ENCODE measurements around the gene CSGALNACT2.

DNA sequence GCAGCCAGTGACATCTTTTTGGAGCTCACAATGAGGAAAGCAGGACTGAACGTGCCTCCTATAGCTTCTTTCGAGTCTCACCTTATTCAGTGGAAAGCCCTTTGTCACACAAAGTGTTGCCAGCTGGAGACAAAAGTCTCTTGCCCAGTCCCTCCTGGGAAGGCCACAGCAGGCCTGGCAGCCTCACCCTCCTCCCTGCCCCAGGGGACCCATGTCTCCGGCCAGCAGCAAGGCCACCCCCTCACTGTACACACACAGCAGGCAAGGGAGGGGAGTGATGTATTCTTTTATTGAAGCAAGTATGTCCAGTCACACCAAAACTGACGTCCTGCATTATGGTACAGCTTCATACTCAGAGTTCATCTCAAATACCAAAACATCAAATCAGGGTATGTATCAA, 56.0 kb downstream of the CSGALNACT2 start:
- TF ChIP-seq, protein P1, sequence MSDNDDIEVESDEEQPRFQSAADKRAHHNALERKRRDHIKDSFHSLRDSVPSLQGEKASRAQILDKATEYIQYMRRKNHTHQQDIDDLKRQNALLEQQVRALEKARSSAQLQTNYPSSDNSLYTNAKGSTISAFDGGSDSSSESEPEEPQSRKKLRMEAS (CRISPR knock-in tag; IDR thresholded peaks at IDR 0.05), result no peak
- no peak for TF ChIP-seq CTCF (IDR thresholded peaks at IDR 0.05)
- TF ChIP-seq USF1 (CRISPR knock-in tag; IDR thresholded peaks at IDR 0.05), result no peak
- TF ChIP-seq GABPB1 (CRISPR knock-in tag; IDR thresholded peaks at IDR 0.05), result no peak
- TF ChIP-seq USF2 (CRISPR knock-in tag; IDR thresholded peaks at IDR 0.05), result no peak
- TF ChIP-seq FOXJ3 (CRISPR knock-in tag; IDR thresholded peaks at IDR 0.05; ENCODE audit: borderline replicate concordance), result no peak
- TF ChIP-seq, protein P2, sequence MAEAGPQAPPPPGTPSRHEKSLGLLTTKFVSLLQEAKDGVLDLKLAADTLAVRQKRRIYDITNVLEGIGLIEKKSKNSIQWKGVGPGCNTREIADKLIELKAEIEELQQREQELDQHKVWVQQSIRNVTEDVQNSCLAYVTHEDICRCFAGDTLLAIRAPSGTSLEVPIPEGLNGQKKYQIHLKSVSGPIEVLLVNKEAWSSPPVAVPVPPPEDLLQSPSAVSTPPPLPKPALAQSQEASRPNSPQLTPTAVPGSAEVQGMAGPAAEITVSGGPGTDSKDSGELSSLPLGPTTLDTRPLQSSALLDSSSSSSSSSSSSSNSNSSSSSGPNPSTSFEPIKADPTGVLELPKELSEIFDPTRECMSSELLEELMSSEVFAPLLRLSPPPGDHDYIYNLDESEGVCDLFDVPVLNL (CRISPR knock-in tag; IDR thresholded peaks at IDR 0.05; ENCODE audit: borderline replicate concordance, low read depth), result no peak
